GM18505 (cell line): Measurements from ENCODE around the gene NFYC.

Experiments used
- ATAC-seq: cut with Tn5 transposase; IDR thresholded peaks from one replicate; pipeline ENCODE4 v1.9.1; 2021; ENCODE audit not compliant: unreplicated experiment
- POLR2A ChIP-seq: IDR thresholded peaks from 4 replicates; pipeline ENCODE4 v1.6.1; 2011; ENCODE audit warnings: borderline replicate concordance; ENCODE audit not compliant: insufficient read depth, insufficient read length; ENCODE audit errors: extremely low read depth

Gene NFYC

DNA sequence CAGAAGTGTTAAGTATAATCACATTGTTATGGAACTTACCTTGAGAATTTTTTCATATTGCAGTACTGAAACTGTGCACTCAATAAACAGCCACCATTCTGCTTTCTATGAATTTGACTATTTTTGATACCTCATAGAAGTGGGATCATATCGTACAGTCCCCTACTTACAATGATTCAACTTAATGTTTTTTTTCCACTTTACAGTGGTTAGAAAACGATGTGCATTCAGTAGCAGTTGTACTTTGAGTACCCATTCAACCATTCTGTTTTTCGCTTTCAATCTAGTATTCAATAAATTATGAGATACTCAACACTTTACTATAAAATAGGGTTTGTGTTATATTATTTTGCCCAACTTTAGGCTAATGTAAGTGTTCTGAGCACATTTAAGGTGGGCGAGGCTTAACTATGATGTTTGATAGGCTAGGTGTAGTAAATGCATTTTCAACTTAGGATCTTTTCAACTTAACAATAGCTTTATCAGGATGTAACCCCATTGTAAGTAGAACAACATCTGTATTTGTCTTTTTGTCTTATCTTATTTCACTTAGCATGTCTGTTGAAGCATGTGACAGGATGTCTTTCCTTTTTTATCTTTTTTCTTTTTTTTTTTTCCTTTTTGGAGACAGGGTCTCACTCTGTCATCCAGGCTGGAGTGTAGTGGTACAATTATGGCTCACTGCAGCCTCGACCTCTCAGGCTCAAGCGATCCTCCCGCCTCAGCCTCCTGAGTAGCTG lies 49.7 kb downstream of the NFYC start:
- TF ChIP-seq POLR2A: no peak
- ATAC-seq: no peak

DNA sequence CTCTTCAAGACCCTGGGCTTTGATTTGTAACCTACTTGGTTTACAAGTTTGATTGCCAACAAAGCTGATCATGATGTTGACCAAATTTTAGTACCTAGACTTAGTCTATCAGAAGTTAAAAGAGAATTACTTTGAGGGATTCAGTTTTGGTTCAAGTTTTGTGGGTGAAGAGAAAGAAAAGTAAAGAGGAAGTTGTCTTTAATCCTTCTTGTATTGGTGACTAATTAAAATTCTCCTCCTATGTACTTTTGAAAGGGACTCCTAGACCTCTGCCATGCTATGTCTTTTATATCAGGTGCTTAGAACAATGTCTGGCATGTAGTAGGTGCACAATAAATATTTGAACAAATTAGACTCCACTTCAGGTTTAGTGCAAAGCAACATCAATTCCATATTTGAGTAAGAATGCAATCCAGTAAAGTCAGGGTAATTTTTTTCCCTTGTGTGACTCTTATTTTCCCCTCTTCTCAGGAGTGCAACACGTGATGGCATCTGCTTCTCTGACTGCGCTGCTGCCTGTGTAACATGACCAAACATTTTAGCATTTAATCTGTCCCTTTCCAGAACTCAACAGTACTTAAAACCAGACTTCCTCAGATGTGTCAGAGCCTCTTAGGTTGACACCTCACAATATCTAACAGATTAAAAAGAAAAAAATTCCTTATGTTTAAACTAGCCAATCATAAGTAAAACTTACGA lies 51.0 kb downstream of the NFYC start:
- no peak for TF ChIP-seq POLR2A
- no peak for ATAC-seq

DNA sequence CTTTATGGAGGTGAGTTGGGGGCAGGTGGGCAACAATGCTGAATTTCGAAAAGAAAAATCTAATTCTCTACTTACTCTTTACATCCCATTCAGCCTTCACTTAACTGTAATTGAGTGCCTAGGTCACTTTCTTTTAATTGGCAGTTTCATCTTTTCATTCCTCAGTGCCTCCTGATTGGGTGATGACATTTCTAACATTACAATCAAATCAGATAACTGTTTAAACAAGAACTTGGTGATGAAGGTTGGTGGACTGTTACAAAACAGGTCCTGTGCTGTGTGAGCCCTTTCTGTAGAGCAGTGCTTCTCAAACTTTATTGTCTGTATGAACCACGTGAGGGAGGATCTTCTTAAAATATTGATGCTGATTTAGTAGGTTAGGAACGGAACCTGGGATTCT lies 51.9 kb downstream of the NFYC start:
- no peak for TF ChIP-seq POLR2A

DNA sequence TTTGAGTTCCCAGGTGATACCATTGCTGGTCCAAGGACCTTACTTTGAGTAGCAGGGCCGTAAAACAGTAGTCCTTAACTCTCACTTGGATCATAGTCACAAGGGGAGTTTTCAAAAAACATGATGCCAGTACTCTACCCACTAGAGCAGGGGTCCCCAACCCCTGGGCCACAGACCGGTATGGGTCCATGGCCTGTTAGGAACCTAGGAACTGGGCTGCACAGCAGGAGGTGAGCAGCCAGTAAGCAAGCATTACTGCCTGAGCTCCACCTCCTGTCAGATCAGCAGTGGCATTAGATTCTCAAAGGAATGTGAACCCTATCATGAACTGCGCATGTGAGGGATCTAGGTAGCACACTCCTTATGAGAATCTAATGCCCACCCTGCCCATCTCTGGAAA lies 52.4 kb downstream of the NFYC start:
- no peak for ATAC-seq
- TF ChIP-seq POLR2A: no peak

More for the DNA sequence above, 51.9 kb downstream of the NFYC start:
- no peak for ATAC-seq

DNA sequence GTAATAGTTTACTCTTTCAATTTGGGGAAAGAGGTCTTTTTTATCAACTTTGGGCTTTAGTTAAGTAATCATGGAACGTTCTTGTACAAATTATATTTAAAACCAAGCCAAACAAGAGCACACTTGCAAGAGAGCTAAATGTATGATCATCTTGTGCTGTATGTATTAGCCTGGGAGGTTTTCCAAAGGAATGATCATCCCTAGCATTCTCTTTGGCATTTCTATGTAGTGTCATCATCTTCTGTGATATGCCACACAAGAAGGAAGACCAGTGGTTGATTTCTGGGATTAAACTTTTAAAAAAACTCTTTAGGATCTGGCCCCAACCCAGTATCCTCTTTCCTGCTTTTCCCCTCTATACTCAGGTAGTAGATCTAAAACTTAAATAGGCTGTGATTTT lies 53.7 kb downstream of the NFYC start:
- TF ChIP-seq POLR2A: no peak

DNA sequence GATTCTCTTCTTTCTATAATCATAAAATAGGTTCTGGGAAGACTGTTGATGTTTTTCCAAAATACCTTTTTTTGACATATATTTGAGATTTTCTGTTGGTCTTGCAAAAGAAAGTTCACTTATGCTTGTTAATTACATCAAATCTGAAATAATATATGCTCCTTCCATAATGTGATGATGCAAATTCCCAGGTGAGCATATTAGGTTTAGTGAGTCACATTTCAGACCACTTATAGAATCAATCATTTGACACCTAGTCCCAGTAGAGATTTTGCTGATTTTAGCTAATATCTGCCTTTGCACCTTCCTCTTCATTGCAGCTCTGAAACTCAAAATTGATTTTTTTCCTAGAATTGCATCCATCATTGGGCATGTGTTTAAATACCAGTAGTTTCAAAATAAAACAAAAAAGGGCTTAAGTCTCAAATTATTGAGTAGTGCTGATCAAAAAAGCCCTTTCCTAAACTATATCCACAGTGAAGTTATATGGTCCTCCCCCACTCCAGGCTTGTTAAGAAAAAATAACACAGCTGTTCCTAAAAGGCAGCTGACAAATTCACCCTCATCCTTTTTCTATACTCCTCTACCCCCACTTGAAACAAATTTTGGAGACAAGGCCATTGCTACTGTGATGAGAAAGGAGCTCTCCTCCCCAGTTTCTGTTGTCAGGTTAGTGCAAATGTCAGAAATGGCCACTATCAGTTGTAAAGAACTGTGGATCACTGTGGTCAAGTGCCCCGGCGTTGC lies 55.0 kb downstream of the NFYC start:
- no peak for ATAC-seq
- no peak for TF ChIP-seq POLR2A

More for the DNA sequence above, 53.7 kb downstream of the NFYC start:
- no peak for ATAC-seq

DNA sequence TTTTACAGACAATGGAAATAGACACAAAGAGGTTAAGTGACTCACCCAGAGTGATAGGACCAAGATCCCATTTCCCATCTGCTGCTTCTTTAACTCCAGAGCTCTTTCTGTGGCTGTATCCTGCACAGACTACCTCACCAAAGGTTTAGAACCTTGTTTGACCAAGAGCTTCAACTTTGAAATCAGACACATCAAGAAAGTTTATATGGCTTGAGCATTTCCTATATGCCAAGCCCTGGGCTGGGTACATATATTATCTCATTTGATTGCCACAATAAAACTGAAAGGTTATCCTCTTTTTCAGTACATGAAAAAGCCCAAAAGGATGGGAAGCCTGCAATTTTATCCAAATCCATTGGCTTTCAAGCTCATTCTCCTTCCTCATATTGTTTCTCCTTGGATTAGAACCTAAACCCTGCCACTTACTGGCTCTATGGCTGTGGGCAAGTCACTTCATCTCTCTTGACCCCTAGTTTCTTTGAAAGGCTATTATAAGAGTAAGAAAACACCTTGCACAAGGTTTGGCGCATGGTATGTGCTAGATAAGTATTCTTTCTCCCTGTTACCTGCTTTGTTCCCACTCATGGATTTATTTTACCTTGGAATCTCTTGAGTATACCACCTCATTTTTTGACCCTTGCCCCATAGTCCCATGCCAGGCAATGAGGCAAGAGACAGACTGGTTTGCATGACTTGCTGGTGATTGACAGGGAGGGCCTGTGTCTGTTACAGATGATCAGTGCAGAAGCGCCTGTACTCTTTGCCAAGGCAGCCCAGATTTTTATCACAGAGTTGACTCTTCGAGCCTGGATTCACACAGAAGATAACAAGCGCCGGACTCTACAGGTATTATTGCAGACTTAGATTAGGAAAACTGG lies 57.6 kb downstream of the NFYC start:
- ATAC-seq: no peak
- no peak for TF ChIP-seq POLR2A

DNA sequence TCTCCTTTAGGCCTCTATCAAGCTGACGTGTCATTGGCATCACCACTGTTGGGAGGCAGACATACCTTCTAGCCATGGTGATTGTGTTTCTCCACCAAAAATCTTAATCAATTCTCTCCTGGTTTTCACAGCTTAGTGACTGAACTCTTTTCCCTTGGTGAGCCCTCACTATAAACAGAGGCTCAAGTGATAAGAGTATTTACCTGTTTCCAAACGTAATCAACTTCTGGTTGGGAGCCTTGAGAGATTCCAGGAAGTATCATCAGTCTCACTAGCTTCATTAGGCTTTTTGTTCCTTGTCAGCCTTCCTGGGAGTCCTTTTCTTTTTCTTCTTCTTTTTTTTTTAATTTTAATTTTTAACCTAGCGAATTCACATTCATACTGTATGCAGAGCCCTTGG lies 58.3 kb downstream of the NFYC start:
- no peak for TF ChIP-seq POLR2A
- ATAC-seq: no peak

DNA sequence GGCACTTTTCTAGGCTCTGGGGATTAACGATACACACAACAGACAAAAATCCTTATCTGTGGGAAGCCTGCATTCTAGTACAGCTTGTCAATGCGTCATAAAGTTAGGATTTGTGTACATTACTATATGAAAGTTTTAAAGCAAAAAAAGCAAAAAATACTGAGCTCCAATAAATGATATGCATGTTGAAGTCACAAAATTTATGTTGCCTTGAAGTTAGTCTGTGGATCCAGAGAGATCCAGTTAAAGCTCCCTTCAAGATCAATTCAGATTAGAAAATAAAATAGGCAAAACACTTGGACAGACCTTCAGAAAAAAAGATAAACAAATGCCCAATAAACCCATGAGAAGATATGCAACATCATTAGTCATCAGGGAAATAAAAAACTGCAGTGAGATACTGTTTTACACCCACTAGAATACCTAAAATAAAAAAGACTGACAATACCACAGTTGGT lies 59.0 kb downstream of the NFYC start:
- ATAC-seq: no peak

DNA sequence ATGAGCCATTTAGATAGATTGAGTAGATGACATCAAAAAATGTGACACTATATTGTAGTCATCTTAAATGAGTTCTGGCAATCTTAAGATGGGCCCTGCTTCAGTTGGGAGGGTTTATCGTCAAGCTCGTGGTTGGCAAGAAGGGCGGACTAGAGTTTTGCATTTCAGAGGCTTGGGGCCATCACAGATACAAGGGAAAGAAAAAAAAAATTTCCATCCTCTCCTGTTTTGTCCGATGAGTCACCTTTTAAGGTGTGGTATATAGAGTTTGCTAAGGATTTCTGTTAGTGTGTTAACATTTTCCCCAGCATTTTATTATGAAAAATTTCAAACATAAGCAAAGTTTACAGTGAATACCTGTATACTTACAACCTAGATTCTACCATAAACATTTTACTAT lies 60.3 kb downstream of the NFYC start:
- ATAC-seq: no peak
- no peak for TF ChIP-seq POLR2A

More for the DNA sequence above, 59.0 kb downstream of the NFYC start:
- TF ChIP-seq POLR2A: no peak

DNA sequence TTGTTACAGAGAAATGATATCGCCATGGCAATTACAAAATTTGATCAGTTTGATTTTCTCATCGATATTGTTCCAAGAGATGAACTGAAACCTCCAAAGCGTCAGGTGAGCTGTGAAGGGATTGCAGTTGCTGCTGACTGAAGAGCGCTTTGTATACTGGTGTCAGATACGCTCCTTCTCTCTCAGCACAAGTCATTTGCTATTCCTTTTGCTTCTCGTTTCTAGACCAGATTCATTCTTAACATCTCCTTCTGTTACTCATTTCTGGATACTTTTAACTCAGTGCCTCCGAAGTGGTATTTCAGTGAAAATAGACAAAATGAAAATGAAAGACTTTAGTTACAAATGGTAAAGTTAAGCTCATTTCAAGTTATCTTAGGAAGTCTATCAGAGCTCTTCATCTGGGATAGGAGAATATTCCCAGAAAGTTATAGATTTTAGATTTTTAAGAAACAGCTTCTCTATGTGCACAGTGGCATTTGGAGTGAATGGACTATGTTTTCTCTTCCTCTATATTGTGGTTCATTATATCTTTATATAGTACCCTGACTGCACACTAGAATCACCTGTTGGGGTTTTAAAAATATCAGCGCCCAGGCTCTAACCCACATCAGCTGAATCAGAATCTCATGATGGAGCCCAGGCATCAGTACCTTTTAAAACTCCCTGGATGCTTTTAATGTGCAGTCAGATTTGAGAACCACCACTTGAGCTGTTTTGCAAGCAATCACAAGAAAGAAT lies 61.8 kb downstream of the NFYC start:
- no peak for TF ChIP-seq POLR2A
- no peak for ATAC-seq

DNA sequence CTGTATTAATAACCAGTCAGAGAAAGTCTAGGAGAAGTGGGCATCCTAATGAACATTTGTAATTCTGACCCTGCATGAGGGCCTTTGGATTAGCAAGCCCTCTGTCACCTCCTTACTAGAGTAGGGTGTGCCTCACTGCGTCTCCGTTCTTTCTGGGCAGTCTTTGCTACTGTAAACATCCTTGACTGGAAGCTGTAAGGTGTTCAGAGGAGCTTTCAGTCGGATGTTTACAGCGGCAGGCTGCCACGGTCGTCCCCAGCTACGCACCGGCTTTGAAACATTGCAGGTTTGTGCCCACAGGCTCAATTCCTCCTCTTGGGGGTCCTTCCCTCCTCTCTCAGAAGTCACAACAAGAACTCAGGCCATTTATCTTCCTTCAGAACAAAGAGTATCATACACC lies 62.7 kb downstream of the NFYC start:
- no peak for ATAC-seq
- no peak for TF ChIP-seq POLR2A
